ENCODE measurements around the gene KARS1. TPM values are rescaled to one million over a fixed set of nuclear protein-coding genes. Genes with fewer than 3 reads are reported as not detected.

Gene KARS1
- total RNA-seq, 6 experiments from 2014 or later: 135 to 158 (median 152) TPM

GRCh38 chr16:75635036-75635435, 12.4 kb downstream of the KARS1 start:
- Mint-ChIP-seq H3K27ac (no peak overlapping the region), H3K4me1 (ENCODE audit: low read depth) (no peaks in the 10 kb centered on the region), H3K36me3 (ENCODE audit: low read depth) (peaks cover 58% of the 10 kb centered on the region), H3K4me3 (no peak overlapping the region), H3K27me3 (ENCODE audit: insufficient read depth) (no peaks in the 10 kb centered on the region), H3K9me3 (no peaks in the 10 kb centered on the region)
- DNase-seq: no peak
- no peak for TF ChIP-seq CTCF (IDR thresholded peaks at IDR 0.05)

- no peak for DNase-seq
- H3K4me3 Mint-ChIP-seq: no peak overlapping the region
- H3K27me3 Mint-ChIP-seq (ENCODE audit: insufficient read depth): no peaks in the 10 kb centered on the region
- no peak for TF ChIP-seq CTCF (IDR thresholded peaks at IDR 0.05)
- peaks cover 54% of the 10 kb centered on the region for H3K36me3 Mint-ChIP-seq (ENCODE audit: low read depth)
- no peaks in the 10 kb centered on the region for H3K4me1 Mint-ChIP-seq (ENCODE audit: low read depth)
- no peaks in the 10 kb centered on the region for H3K9me3 Mint-ChIP-seq
- H3K27ac Mint-ChIP-seq: no peak overlapping the region
Observed at GRCh38 chr16:75632857-75633256, 14.6 kb downstream of the KARS1 start.

DNA sequence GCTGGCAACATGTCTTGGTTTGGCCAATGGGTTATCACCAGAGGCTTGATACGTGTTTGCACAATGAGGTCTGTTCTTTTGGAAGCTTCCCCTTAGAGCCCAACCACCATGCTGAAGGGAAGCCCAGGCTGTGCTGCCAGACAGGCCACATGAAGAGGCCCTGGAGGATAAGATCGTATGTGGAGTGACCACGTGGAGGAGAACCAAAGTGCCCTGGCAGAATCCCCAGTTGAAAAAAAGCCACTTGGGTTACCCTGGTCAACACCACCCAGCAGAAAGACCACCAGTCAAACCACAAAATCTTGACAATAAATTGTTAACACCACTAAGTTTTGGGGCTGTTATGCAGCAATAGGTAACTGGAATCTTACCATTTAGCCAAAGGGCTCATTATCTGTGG, 17.4 kb downstream of the KARS1 start:
- H3K4me3 Mint-ChIP-seq: no peak overlapping the region
- peaks cover 19% of the 10 kb centered on the region for H3K4me1 Mint-ChIP-seq (ENCODE audit: low read depth)
- no peak for DNase-seq
- H3K9me3 Mint-ChIP-seq: no peaks in the 10 kb centered on the region
- H3K27ac Mint-ChIP-seq: no peak overlapping the region
- peaks cover 2% of the 10 kb centered on the region; the same call in 1 of the 2 replicates for H3K27me3 Mint-ChIP-seq (ENCODE audit: insufficient read depth)
- peaks cover 58% of the 10 kb centered on the region for H3K36me3 Mint-ChIP-seq (ENCODE audit: low read depth)
- TF ChIP-seq CTCF (IDR thresholded peaks at IDR 0.05): no peak

DNA sequence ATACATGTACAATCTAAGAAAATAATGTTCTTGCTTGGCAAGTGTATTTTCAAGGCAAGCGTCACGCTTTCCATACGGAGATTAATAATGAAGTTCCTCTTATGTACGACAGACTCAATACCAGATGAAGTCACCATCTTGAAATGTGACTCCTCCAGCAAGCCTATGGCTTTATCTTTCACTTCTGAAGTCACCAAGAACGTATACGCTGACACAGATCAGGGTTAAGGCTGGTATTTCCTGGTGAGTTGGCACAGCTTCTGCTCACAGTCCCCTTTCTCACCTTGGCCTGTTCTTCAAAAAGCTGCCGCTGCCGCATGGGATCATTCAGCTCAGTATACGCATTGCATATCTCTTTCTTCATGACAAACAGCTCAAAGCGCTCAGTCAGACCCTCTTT, 18.3 kb downstream of the KARS1 start:
- Mint-ChIP-seq H3K27ac (no peak overlapping the region), H3K4me3 (no peak overlapping the region), H3K4me1 (ENCODE audit: low read depth) (peaks cover 28% of the 10 kb centered on the region), H3K27me3 (ENCODE audit: insufficient read depth) (peaks cover 2% of the 10 kb centered on the region; the same call in 1 of the 2 replicates), H3K9me3 (no peaks in the 10 kb centered on the region), H3K36me3 (ENCODE audit: low read depth) (peaks cover 63% of the 10 kb centered on the region)
- no peak for DNase-seq
- TF ChIP-seq CTCF (IDR thresholded peaks at IDR 0.05): no peak

DNA sequence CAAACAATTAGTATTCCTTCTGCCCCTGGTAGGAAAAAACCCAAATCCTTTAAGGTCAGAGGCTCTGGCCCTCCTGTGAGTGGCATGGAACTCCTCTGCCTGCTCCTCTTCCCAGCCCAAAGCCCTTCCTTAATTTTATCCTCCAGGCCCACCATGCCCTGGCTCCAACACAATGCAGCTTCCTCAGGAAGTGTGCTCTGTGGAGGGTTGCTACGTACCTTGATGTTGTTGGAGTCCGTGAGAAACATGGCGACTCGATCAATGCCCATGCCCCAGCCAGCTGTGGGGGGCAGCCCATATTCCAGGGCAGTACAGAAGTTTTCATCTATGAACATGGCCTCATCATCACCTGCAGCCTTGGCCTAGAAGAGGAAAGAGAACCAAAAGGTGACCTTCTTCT, 19.1 kb downstream of the KARS1 start:
- H3K4me3 Mint-ChIP-seq: no peak overlapping the region
- peaks cover 4% of the 10 kb centered on the region for H3K27me3 Mint-ChIP-seq (ENCODE audit: insufficient read depth)
- TF ChIP-seq CTCF (IDR thresholded peaks at IDR 0.05): no peak
- no peak overlapping the region for H3K27ac Mint-ChIP-seq
- peaks cover 28% of the 10 kb centered on the region for H3K4me1 Mint-ChIP-seq (ENCODE audit: low read depth)
- no peaks in the 10 kb centered on the region for H3K9me3 Mint-ChIP-seq
- H3K36me3 Mint-ChIP-seq (ENCODE audit: low read depth): peaks cover 58% of the 10 kb centered on the region
- DNase-seq: no peak

DNA sequence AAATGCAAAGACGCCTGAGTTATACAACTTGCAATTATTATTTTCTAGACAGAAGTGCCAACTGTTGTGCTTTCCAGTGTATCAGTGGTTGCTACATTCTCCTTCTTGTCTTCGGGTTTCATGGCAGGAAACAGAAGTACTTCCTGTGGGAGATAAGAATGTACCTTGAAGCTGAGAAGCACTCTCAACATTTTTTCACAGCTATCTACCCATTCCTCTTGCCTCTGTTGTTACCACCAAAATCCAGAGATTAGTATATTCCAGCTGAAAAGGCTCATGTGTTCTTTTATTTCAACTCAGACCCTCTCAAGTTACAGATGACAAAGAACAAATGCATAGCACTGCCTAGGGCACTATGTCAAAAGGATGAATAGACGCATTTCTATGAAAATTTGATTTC, 19.6 kb downstream of the KARS1 start:
- Mint-ChIP-seq H3K4me1 (ENCODE audit: low read depth) (peaks cover 28% of the 10 kb centered on the region), H3K27me3 (ENCODE audit: insufficient read depth) (peaks cover 6% of the 10 kb centered on the region), H3K27ac (no peak overlapping the region), H3K36me3 (ENCODE audit: low read depth) (peaks cover 55% of the 10 kb centered on the region), H3K4me3 (no peak overlapping the region), H3K9me3 (no peaks in the 10 kb centered on the region)
- no peak for DNase-seq
- no peak for TF ChIP-seq CTCF (IDR thresholded peaks at IDR 0.05)
